Neural cell (in vitro differentiated cells): ENCODE data around the gene RALGPS1.
A peak's percentile ranks its signal among the peaks of the same experiment; 100 is the strongest.

Source experiments
- CTCF ChIP-seq: fragments of 450-650 bp; IDR thresholded peaks from 2 replicates; pipeline ENCODE4 v1.5.1; 2014; ENCODE audit warnings: antibody characterized with exemption, mild to moderate bottlenecking, moderate library complexity; ENCODE audit not compliant: poor library complexity, severe bottlenecking
- EP300 ChIP-seq: fragments of 450-650 bp; conservative IDR thresholded peaks from 2 replicates; pipeline ENCODE4 v1.6.1; 2014; ENCODE audit warnings: antibody characterized with exemption, mild to moderate bottlenecking, moderate library complexity; ENCODE audit not compliant: poor library complexity, severe bottlenecking
- EZH2 ChIP-seq: fragments of 200-600, 300-800 bp; shearing (Covaris generic), sonication (generic); IDR thresholded peaks from 2 replicates; pipeline ENCODE4 v1.6.1; 2014; ENCODE audit warnings: antibody characterized with exemption, low read length, borderline replicate concordance, mild to moderate bottlenecking; ENCODE audit not compliant: insufficient read depth, poor library complexity, severe bottlenecking
- POLR2AphosphoS5 ChIP-seq: IDR thresholded peaks from 2 replicates; pipeline ENCODE4 v1.6.1; 2012
- SMC3 ChIP-seq: fragments of 450-650 bp; conservative IDR thresholded peaks from 2 replicates; pipeline ENCODE4 v1.6.1; 2014; ENCODE audit warnings: antibody characterized with exemption, mild to moderate bottlenecking, moderate library complexity; ENCODE audit not compliant: poor library complexity
- TAF1 ChIP-seq: IDR thresholded peaks from 2 replicates; pipeline ENCODE4 v1.6.1; 2012; ENCODE audit warnings: low read depth

- TF ChIP-seq TAF1 (no peak), CTCF (no peak), EZH2 (no peak), POLR2AphosphoS5 (peak; percentile 94), EP300 (peak; percentile 96), SMC3 (no peak)
These were observed 338.1 kb downstream of the RALGPS1 start for GRCh38 chr9:127252410-127253318.
